SK-N-SH (cell line): ENCODE results near the gene SRSF6. TPM values are rescaled to one million over a fixed set of nuclear protein-coding genes. Genes with fewer than 3 reads are reported as not detected.
A peak's percentile ranks its signal among the peaks of the same experiment; 100 is the strongest.

ENCODE experiments used
- CTCF ChIA-PET: fragments of 300-600, 350-600 bp; formaldehyde crosslinking; extraction: SDS; loops from one replicate; lab custom pipeline; 2021; lab: Yijun Ruan, JAX
- POLR2A ChIA-PET: fragments of 350-600 bp; sonication (Branson Sonifier 250); formaldehyde crosslinking; extraction: SDS; loops from one replicate; lab custom pipeline; 2020; ENCODE audit warnings: antibody characterized with exemption, inconsistent platforms; lab: Yijun Ruan, JAX
- DNase-seq: peaks from one replicate; pipeline ENCODE4 v3.0.0; 2012
- H2AFZ ChIP-seq: fragments of 200-600 bp; sonication (generic); 2 replicates; pipeline ENCODE4 v1.8.1; 2016; ENCODE audit warnings: antibody characterized with exemption, mild to moderate bottlenecking, low read depth
- H3F3A ChIP-seq: fragments of 200-600 bp; sonication (generic); replicated peaks from 2 replicates; pipeline ENCODE3; 2016; ENCODE audit warnings: antibody characterized with exemption, mild to moderate bottlenecking; ENCODE audit not compliant: insufficient read depth
- H3K27ac ChIP-seq, 2 experiments: fragments of 200-500 bp in 1 of 2; fragments of 200-600 bp in 1 of 2; sonication (Bioruptor generic) in 1 of 2; sonication (generic), shearing (Covaris generic) in 1 of 2; 2 replicates each; pipeline versions ENCODE4 v1.5.1 to v1.6.1; 2014 to 2016; ENCODE audit warnings: low read depth in 2 of 2, inconsistent platforms in 1 of 2, low read length in 1 of 2, mild to moderate bottlenecking in 1 of 2, mixed read lengths in 1 of 2
- H3K27me3 ChIP-seq: fragments of 200-600 bp; sonication (generic), shearing (Covaris generic); 2 replicates; pipeline ENCODE4 v1.6.1; 2016; ENCODE audit warnings: mixed run types; ENCODE audit not compliant: insufficient read depth
- H3K36me3 ChIP-seq, 2 experiments: fragments of 200-500 bp in 1 of 2; fragments of 200-600 bp in 1 of 2; sonication (Bioruptor generic) in 1 of 2; sonication (generic) in 1 of 2; replicated peaks in 1 of 2; 2 replicates each; pipeline versions ENCODE3 to v1.5.1; 2014 to 2016; ENCODE audit warnings: low read length in 1 of 2, mild to moderate bottlenecking in 1 of 2; ENCODE audit not compliant: insufficient read depth in 2 of 2, control insufficient read depth in 1 of 2
- H3K4me1 ChIP-seq, 2 experiments: fragments of 200-500 bp in 1 of 2; fragments of 200-600 bp in 1 of 2; sonication (Bioruptor generic) in 1 of 2; sonication (generic), shearing (Covaris generic) in 1 of 2; 2 replicates each; pipeline versions ENCODE4 v1.5.1 to v1.6.1; 2014 to 2016; ENCODE audit warnings: low read depth in 1 of 2, low read length in 1 of 2, mixed run types in 1 of 2; ENCODE audit not compliant: insufficient read depth in 2 of 2, control insufficient read depth in 1 of 2
- H3K4me2 ChIP-seq: fragments of 200-600 bp; sonication (generic), shearing (Covaris generic); 2 replicates; pipeline ENCODE4 v1.6.1; 2017; ENCODE audit warnings: mixed run types
- H3K4me3 ChIP-seq, 2 experiments: fragments of 200-500 bp in 1 of 2; fragments of 200-600 bp in 1 of 2; sonication (Bioruptor generic) in 1 of 2; sonication (generic), shearing (Covaris generic) in 1 of 2; 2 replicates each; pipeline versions ENCODE4 v1.5.1 to v1.8.1; 2014 to 2016; ENCODE audit warnings: low read depth in 2 of 2, inconsistent platforms in 1 of 2, low read length in 1 of 2, mild to moderate bottlenecking in 1 of 2, mixed read lengths in 1 of 2, moderate library complexity in 1 of 2
- H3K79me2 ChIP-seq: fragments of 200-600 bp; sonication (generic); 2 replicates; pipeline ENCODE4 v1.8.1; 2017; ENCODE audit warnings: mild to moderate bottlenecking; ENCODE audit not compliant: insufficient read depth
- H3K9ac ChIP-seq: fragments of 200-600 bp; sonication (generic); 2 replicates; pipeline ENCODE4 v1.6.1; 2017; ENCODE audit warnings: mixed run types
- H3K9me2 ChIP-seq: fragments of 200-600 bp; sonication (generic); 2 replicates; pipeline ENCODE4 v1.6.1; 2017; ENCODE audit warnings: mixed run types
- H3K9me3 ChIP-seq: fragments of 200-600 bp; sonication (generic); 2 replicates; pipeline ENCODE4 v1.6.1; 2017; ENCODE audit warnings: mixed run types, mild to moderate bottlenecking, moderate library complexity
- H4K20me1 ChIP-seq: fragments of 200-600 bp; sonication (generic); 2 replicates; pipeline ENCODE4 v1.6.1; 2017; ENCODE audit warnings: mild to moderate bottlenecking, mixed run types; ENCODE audit not compliant: insufficient read depth
- CHD2 ChIP-seq: fragments of 150-350 bp; IDR thresholded peaks from 2 replicates; pipeline ENCODE4 v1.6.1; 2018; ENCODE audit warnings: low read length; ENCODE audit not compliant: partially characterized antibody
- EP300 ChIP-seq, 2 experiments: IDR thresholded peaks; 2 replicates each; pipeline versions ENCODE4 v1.4.0 to v1.6.1; 2012; ENCODE audit warnings: borderline replicate concordance in 1 of 2, low read depth in 1 of 2, low read length in 1 of 2
- FOXJ3 ChIP-seq: sonication (generic); formaldehyde crosslinking; IDR thresholded peaks from 2 replicates; pipeline ENCODE4 v1.5.1; 2020; ENCODE audit warnings: mild to moderate bottlenecking, missing genetic modification reagents
- GATA2 ChIP-seq: sonication (generic); formaldehyde crosslinking; IDR thresholded peaks from 2 replicates; pipeline ENCODE4 v1.5.0; 2020; ENCODE audit warnings: mild to moderate bottlenecking, missing genetic modification reagents
- MAX ChIP-seq: IDR thresholded peaks from 2 replicates; pipeline ENCODE4 v1.4.0; 2012; ENCODE audit warnings: low read depth
- MXI1 ChIP-seq: IDR thresholded peaks from 2 replicates; pipeline ENCODE4 v1.6.1; 2012; ENCODE audit warnings: mild to moderate bottlenecking, low read depth, low read length, improper control_type of control experiment
- NFIC ChIP-seq: IDR thresholded peaks from 2 replicates; pipeline ENCODE4 v1.4.0; 2012; ENCODE audit warnings: borderline replicate concordance
- PBX3 ChIP-seq: IDR thresholded peaks from 2 replicates; pipeline ENCODE4; 2012
- POLR2AphosphoS5 ChIP-seq: IDR thresholded peaks from 2 replicates; pipeline ENCODE4 v1.6.1; 2012; ENCODE audit warnings: low read depth, low read length
- RAD21 ChIP-seq: IDR thresholded peaks from 2 replicates; pipeline ENCODE4 v1.6.1; 2012; ENCODE audit warnings: mild to moderate bottlenecking, low read length
- RCOR1 ChIP-seq: fragments of 150-350 bp; IDR thresholded peaks from 2 replicates; pipeline ENCODE4 v1.6.1; 2017; ENCODE audit warnings: antibody characterized with exemption, low read length
- REST ChIP-seq: IDR thresholded peaks from 2 replicates; pipeline ENCODE4 v1.6.1; 2012; ENCODE audit warnings: mild to moderate bottlenecking, low read depth, low read length, moderate library complexity
- TCF12 ChIP-seq: IDR thresholded peaks from 2 replicates; pipeline ENCODE4 v1.4.0; 2012
- WGBS: methylation state at CpG from one replicate; pipeline ENCODE4 v1.1.6; 2017; ENCODE audit warnings: low lambda C conversion rate; 5-methylcytosine and 5-hydroxymethylcytosine counted together
- polyA plus RNA-seq, 3 experiments: library from polyadenylated mRNA; depleted of rRNA; stranded (reverse); fragments of >200 nt; gene quantifications; 2 replicates each; pipeline ENCODE4 v1.2.3, GENCODE V29; 2012

Gene SRSF6
- polyA plus RNA-seq, 1 of the 3 experiments (the other 2 are of a cell fraction) = 92.6 TPM

GRCh38 chr20:43446361-43446879, 11.3 kb upstream of the SRSF6 start:
- no peaks in the 10 kb centered on the region for H3K79me2 ChIP-seq
- no peaks in the 10 kb centered on the region for H3K9me2 ChIP-seq
- H3K4me2 ChIP-seq = no peak overlapping the region
- no peak overlapping the region for H2AFZ ChIP-seq
- TF ChIP-seq MAX (0 out of 2 replicates have a peak, but pooled peaks have one; percentile 27), FOXJ3 (CRISPR knock-in tag) (peak; percentile 60; the same call in 1 of the 2 replicates), RAD21 (peak; percentile 51), CHD2 (peak; percentile 92), NFIC (no peak), REST (no peak), POLR2AphosphoS5 (0 out of 2 replicates have a peak, but pooled peaks have one; percentile 24), PBX3 (no peak), EP300 (IDR thresholded peaks at IDR 0.05; ENCODE audit: borderline replicate concordance in 1 of 2, low read depth in 1 of 2, low read length in 1 of 2) (peak in 1 of 2 experiments; percentile 95; a peak in 2 of 4 replicates), TCF12 (peak; percentile 49), RCOR1 (peak; percentile 97), MXI1 (peak; percentile 99), GATA2 (CRISPR knock-in tag) (peak; percentile 74; the same call in 1 of the 2 replicates)
- POLR2A ChIA-PET = interaction anchor here (0.6 to 3.8 kb wide), 5 partner anchors 11 to 1828 kb away, joined by 3 to 40 read pairs (median 3); partner anchors contain the start of genes CHD6 and SRSF6
- peaks cover 0 to 20% of the 10 kb centered on the region in 2 experiments; a peak in 1 of 4 replicates for H3K4me1 ChIP-seq
- H3K27me3 ChIP-seq = no peaks in the 10 kb centered on the region
- peak; percentile 79 for DNase-seq
- H3K4me3 ChIP-seq = no peak overlapping the region
- peak overlapping the region in 1 of 2 experiments; percentile 96; a peak in 2 of 4 replicates for H3K27ac ChIP-seq
- H4K20me1 ChIP-seq = no peaks in the 10 kb centered on the region
- H3K9me3 ChIP-seq = no peaks in the 10 kb centered on the region
- H3K36me3 ChIP-seq = no peaks in the 10 kb centered on the region
- no peaks in the 10 kb centered on the region for H3F3A ChIP-seq
- no peak overlapping the region for H3K9ac ChIP-seq
- CTCF ChIA-PET = interaction anchor here (0.6 to 2.3 kb wide), 9 partner anchors 8 to 1490 kb away, joined by 3 to 9 read pairs (median 4); no protein-coding TSS in a partner anchor
- 13% methylated on average over 4 of the region's 6 CpGs for WGBS
